Activated CD4-positive, alpha-beta T cell treated with anti-CD3 and anti-CD28 coated beads for 48 hours (primary cell): ENCODE data around the gene RAB11FIP4.

Experiments used
- DNase-seq: peaks from one replicate; pipeline ENCODE4 v3.0.0-alpha.2; 2020

Gene RAB11FIP4

GRCh38 chr17:31579265-31579664 is 187.8 kb downstream of the RAB11FIP4 start:
- no peak for DNase-seq

DNA sequence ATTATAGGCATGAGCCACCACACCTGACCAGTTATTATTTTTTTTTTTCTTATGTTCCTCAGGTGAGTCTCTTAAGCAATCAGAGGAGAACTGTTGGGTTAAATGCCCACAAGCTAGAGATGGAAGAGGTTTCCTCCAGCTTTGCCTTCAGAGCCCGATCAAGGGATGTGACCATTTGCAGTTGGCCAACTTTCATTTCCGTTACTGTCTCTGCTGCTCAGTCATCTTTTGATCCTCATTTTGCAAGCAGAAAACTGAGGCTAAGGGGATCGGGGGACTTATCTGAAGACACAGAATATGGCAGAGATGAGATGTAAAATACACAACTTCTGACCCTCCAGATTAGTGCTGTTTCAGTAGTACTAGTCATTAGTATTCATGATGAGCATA is 188.8 kb downstream of the RAB11FIP4 start:
- no peak for DNase-seq

DNA sequence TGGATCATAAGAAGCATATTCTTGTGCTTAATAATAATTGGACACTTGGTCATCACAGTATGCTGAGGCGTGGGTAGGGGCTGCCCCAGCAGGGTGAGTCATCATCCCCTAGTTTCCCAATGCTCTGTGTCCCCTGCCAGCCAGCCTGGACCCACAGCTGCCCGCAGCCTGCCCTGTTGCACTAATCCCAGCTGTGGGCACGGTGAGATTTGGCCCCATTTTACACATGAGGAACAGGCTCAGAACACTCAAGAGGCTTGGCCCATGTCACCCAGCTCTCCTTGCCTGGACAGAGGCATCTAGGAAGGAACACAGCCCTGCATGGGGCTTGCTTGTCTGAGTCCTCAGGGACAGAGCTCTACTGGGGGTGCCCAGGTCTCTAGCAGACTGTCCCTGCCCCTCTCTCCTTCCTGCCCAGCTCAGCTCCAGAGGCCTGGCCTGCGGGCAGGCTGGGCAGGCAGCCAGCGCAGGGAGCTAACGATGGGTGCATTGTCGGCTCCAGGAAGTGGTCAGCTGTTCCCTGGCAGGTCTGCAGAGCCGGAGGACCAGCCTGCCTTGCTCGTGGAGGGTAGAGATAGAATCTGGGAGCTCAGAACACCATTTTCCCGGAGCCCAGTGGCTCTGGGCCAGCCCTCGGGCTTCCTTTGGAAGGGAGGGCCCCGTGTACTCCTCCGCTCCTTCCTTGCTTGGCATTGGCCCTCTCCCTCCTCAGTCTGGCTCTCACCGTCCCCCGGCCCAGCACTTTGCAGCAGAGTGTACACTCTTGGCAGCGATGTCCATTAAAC is 189.4 kb downstream of the RAB11FIP4 start:
- no peak for DNase-seq

GRCh38 chr17:31581491-31581890 is 190.0 kb downstream of the RAB11FIP4 start:
- DNase-seq = no peak

GRCh38 chr17:31582151-31582907 is 190.9 kb downstream of the RAB11FIP4 start:
- DNase-seq = no peak

GRCh38 chr17:31583772-31584356 is 192.4 kb downstream of the RAB11FIP4 start:
- no peak for DNase-seq

DNA sequence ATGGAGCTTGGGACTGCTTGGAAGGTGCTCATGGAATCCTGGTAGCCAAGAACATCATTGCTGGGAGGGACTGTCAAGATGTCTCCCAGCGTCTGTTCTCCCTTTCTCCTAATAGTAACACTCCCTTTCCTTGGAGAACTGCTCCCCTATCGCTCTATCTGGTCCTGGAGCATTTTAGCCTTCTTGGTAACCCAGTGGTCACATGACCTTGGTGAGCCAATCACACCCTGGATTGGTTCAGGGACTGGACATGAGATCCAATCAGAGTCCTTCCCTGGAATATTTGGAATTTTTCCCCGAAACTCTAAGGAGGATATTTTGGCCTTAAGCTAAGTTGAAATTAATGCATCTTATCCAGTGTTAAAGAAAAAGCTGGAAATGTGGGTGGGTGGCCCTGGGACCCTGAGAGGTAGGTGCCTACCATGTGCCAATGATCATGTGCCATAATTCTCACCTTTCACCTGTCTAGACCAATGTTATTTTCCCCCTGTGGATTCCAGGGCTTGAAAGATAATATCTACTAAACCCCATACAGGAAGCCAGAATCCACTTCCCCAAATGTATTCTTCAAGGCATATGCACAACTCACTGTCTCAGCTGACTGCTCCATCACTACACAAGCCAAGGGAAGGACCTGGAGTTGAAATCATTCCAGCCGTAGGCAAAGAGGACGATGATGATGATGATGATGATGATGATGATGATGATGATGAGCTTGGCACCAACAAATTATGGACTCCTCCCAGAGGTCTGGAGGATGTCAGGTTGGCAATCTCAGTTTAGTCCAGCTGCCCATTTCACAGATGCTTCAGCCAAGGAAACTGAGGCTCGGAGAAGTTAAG is 193.2 kb downstream of the RAB11FIP4 start:
- DNase-seq = no peak

DNA sequence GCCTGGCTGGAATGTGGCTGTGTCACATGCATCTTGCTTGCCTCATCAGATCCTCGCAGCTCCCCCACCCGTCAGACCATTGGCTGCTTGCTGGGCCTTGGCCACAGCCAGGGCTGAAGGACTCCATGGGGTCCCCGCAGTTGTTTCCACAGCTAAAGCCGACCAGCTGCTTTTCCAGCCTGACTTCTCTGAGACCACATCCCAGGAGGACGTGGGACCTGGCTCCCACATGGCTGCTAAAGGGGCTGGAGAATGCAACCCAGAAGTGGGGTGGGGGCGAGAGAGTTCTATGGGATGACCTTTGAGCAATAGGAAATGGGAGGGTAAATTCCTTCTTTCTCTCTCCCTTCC is 193.8 kb downstream of the RAB11FIP4 start:
- DNase-seq = no peak

GRCh38 chr17:31586946-31587345 is 195.5 kb downstream of the RAB11FIP4 start:
- DNase-seq = no peak

DNA sequence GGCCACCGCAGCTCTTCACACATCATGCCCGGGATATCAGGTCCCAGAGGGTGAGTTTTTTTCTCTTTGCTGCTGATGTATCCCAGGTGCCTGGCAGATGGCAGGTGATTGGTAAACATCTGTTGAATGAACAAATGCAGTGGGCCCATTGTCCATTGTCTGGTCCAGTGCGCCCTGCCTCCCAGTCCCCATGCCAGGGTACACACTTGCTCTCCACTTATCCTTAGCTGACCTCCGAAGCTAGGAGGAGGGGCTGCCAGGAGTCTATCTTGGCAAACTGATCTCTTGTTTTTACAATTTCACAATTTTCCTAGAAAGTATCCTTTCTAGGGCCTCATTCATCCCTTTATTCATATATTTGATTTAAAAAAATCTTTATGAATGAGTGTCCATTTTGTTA is 196.0 kb downstream of the RAB11FIP4 start:
- DNase-seq = no peak
